NCI-H2196 treated with DMSO at 0.1 percent for 48 hours (cell line): Measurements from ENCODE around the gene FASN.
A peak's percentile ranks its signal among the peaks of the same experiment; 100 is the strongest.
"Not testable (repeated sequence)": the region's sequence is repeated elsewhere in the genome, so short reads cannot be mapped to it uniquely, and the experiment has no call there.

Experiments used
- DNase-seq: peaks from one replicate; lab custom pipeline; 2025; ENCODE audit not compliant: unreplicated experiment; lab: John Stamatoyannopoulos, UW

FASN gene

DNA sequence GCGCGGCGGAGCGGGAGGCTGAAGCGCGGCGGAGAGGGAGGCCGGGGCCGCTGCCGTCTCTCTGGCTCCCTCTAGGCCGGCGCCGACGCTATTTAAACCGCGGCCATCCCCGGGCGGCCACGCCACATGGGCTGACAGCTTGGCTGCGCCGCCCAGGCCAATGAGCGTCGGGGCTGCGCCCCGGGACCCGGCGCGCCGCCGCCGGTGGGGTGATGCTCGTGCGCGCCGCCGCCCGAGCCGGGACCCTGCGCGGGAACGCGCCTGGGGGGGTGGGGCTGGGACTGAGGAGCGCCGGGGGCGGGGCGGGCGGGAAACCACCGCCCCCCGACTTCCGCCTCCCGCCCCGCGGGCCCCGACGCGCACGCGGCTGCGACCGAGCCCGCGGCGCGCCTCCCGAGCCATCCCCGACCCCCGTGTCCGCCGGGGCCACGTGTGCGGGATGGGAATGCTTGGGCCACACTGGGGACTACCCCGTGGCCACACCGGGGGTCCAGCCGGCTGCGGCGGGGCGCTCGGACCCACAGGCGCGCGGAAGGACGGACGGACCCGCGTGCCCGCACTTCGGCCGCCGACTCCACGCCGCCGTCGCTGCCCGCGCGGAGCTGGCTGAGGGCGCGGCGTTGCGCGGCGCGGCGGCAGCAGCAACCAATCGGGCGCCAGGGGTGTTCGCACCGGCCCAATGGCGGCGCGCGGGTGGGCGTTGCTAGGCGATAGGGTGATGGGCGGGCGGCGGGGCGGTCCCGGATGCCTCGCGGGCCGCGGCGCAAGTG is at the start of gene FASN:
Gene FASN, minus strand, starts transcription at position 68 of the 770 bp plus-strand sequence. CDS start 1,791 bp downstream, outside the sequence.
- peak; percentile 96 for DNase-seq

GRCh38 chr17:82146663-82147654 is 48.9 kb upstream of the FASN start:
- no peak for DNase-seq

DNA sequence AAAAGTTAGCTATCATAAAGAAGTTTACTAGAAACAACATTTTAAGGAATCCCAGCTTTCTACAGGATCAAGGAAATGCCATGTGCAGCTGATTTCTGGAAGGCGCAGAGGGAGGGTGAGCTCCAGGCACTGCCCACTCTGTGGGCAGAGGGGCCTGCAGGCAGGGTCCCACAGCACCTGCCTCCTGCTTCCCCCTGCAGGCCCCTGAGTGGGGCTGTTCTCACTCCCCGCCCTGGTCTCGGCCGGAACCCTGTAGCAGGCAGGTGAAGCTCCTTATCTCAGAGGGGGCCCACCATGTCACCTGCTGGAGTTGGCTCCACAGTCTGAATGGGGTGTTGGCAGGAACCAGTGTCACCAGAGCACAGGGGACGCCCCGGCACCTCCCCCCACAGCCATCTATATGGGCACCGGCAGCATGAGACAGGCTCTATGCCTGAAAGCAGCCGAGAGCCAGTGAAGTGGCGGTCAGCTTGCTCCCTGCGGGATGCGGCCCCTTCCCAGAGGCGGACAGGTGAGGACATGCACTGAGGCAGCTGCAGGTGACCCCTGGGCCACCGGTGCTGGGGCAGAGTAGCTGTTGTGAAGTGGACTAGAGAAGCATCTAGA is 47.6 kb upstream of the FASN start:
- no peak for DNase-seq

- DNase-seq: no peak
These were observed 45.3 kb upstream of the FASN start for GRCh38 chr17:82143333-82143732.

- DNase-seq: not testable (repeated sequence)
These were observed 41.9 kb upstream of the FASN start for GRCh38 chr17:82139961-82140360.

- DNase-seq: no peak
These were observed 40.5 kb upstream of the FASN start for GRCh38 chr17:82138511-82138992.

DNA sequence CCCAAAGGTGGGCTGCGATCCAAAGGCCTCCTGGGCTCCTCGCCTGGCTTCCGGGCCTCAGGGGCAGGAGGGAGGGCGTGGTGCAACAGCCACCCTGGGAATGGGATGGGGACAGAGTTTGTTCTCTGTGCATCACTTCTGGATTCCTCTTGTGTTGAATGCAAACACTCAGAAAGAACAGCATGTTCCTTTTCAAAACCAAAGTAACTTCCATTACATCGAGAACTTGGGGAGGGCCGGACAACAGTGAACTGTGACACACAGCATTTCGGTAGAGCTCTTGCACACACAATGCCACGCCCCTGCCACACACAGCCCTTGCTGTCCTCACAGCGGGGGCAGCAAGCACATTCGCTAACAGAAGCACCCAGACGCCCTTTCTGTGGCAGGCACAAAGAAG is 36.1 kb upstream of the FASN start:
- DNase-seq: peak; percentile 58

GRCh38 chr17:82133166-82133953 is 35.3 kb upstream of the FASN start:
- DNase-seq: peak; percentile 52

DNA sequence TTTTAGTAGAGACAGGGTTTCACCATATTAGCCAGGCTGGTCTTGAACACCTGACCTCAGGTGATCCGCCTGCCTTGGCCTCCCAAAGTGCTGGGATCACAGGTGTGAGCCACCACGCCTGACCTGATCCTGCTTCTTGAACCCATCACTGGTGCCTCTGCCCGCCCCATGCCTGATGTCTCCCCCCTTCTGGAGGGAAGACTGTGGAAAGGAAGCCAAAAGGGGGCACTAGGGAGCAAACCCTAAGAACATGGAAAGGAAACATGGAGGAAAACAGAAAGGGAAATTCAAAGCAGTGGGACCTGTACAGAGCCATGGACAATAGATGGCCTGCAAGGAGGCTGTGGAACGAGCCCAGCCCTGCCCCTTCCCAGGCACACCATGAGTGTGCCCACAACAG is 31.1 kb upstream of the FASN start:
- no peak for DNase-seq

DNA sequence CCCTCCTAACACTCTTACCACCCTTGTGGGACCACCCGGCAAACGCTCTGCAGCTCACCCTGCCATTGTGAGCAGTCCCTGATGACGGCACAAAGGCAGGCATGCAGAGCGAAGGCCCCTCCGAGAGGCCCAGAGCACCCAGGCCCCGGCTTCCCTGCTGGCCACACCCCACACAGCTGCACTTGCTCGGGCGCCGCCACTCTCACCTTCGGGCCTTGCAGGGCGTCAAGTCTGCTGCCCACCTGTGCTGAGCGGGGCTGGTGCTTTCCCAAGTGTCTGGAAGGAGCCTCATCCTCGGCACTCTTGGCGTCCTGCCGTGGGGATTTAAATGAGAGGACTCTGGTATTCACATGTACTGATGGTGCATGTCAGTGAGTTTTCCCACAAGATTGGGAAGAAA is 30.3 kb upstream of the FASN start:
- no peak for DNase-seq

- DNase-seq: no peak
These were observed 29.7 kb upstream of the FASN start for GRCh38 chr17:82127704-82128103.

DNA sequence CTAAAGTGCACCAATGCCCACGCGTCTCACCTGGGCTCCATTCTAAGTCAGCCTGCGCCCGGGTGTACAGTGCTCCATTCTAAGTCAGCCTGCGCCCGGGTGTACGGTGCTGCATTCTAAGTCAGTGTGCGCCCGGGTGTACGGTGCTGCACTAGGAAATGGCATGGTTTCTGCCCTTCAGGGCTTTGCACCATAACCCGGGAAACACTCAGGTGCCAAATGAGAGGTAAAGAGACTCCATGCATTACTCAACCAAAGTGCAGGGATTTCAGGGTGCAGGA is 29.2 kb upstream of the FASN start:
- DNase-seq: no peak

DNA sequence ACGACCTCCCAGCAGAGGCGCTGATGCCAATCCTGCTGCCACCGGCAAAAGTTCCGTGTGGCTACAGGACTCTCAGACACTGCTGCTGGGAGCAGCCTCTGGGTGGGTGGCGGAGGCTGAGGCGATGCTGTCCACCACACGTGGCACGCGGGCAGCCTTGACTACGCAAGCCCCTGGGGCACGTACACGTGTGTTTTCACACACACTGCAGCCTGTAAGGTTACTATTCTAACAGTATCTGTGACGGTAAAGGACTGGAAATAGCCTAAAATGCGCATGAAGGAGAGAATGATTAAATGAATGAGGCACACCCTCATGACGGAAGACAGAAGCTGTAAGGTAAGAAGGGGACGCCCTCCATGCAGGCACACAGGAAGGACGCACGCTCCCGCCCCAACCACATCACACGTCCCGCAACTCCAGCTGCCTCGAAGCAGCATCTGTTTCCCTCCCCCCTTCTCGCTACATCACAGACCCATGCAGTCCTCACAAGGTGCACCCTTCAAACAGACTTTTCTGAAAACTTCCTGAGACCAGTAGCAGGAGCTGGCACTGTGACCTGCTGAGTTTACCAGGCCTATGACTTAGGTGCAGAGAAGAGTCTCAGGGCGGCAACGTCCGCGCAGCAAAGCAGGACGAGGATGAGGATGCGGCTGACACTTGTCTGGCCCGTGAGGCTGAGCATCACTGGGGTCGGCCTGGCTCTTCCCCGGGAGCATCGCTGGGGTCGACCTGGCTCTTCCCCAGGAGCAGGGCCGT is 28.7 kb upstream of the FASN start:
- DNase-seq: no peak

DNA sequence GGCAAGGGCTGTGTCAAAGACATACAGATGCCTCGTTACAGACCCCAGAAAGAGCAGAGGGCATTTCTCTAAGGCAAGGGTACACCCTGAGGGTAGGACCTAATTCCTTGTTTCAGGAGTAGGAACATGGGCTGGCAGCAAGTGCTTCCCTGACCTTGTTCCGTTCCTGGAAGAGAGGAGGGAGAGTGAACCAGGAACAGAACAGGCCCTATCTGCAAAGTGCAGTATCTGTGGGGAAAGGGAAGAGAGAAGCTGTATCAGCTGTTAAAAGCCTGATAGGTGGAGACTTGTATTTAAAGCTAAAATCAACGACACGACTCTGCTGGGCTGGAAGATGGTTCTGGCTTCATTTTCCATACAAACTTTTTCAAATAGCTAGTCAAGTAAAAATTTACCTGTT is 26.1 kb upstream of the FASN start:
- DNase-seq: no peak

GRCh38 chr17:82121660-82122629 is 23.9 kb upstream of the FASN start:
- peak; percentile 71 for DNase-seq

DNA sequence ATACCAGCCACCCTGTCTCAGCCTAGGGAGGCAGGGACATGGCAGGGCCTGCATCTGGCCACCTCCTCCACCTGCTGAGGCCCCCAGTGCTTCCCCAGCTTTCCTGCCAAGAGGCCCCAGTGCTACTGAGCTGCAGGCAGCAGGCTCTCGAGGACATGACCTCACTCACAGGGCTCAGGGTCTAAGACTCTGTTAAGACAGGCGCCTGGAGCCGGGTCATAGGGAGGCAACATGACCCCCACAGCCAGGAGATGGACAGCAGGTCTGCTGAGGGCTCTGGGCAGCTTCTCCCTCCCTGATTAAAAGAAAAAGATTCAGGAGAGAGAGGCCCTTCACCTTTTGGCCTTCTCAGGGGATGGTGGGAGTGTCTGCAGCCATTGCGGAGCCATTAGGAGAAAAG is 23.2 kb upstream of the FASN start:
- no peak for DNase-seq

GRCh38 chr17:82120148-82120547 is 22.1 kb upstream of the FASN start:
- DNase-seq: no peak

- no peak for DNase-seq
These were observed 20.9 kb upstream of the FASN start for GRCh38 chr17:82118815-82119380.
